Activated T-helper 17 cell treated with anti-CD3 and anti-CD28 coated beads, Interleukin-2, amount 50 U/mL, for 72 hours (primary cell): ENCODE measurements around the gene TGM3. TPM values are rescaled to one million over a fixed set of nuclear protein-coding genes. Genes with fewer than 3 reads are reported as not detected.

Experiments used
- ATAC-seq: fragments of 150-1000 bp; cut with Tn5 transposase; replicated peaks from 2 replicates; pipeline ENCODE4 v1.10.0; 2021; ENCODE audit warnings: mild to moderate bottlenecking, moderate library complexity
- H3K27ac Mint-ChIP-seq: one replicate; pipeline ENCODE4 v1.8.0; 2022; ENCODE audit warnings: mixed read lengths
- H3K27me3 Mint-ChIP-seq: one replicate; pipeline ENCODE4 v1.8.0; 2022; ENCODE audit warnings: mixed read lengths
- H3K36me3 Mint-ChIP-seq: one replicate; pipeline ENCODE4 v1.8.0; 2022; ENCODE audit warnings: low read depth, mild to moderate bottlenecking, mixed read lengths
- H3K4me1 Mint-ChIP-seq: one replicate; pipeline ENCODE4 v1.8.0; 2022; ENCODE audit warnings: mixed read lengths
- H3K4me3 Mint-ChIP-seq: one replicate; pipeline ENCODE4 v1.8.0; 2022; ENCODE audit warnings: mild to moderate bottlenecking, mixed read lengths
- H3K9me3 Mint-ChIP-seq: one replicate; pipeline ENCODE4 v1.8.0; 2022; ENCODE audit warnings: mixed read lengths
- total RNA-seq, 2 donors: library from RNA; stranded (reverse); gene quantifications; one replicate each; pipeline ENCODE4 v1.2.3, GENCODE V29; 2022

The TGM3 gene
- total RNA-seq, 2 donors from 2014 or later = 0.16 TPM; not detected in 1

- Mint-ChIP-seq H3K27me3 (peaks cover 11% of the 10 kb centered on the region), H3K9me3 (peaks cover 2% of the 10 kb centered on the region), H3K27ac (no peak overlapping the region), H3K36me3 (no peaks in the 10 kb centered on the region), H3K4me1 (no peaks in the 10 kb centered on the region), H3K4me3 (no peak overlapping the region)
- ATAC-seq = no peak
These were observed 22.0 kb upstream of the TGM3 start for GRCh38 chr20:2273634-2274302.

- Mint-ChIP-seq H3K4me1 (no peaks in the 10 kb centered on the region), H3K36me3 (no peaks in the 10 kb centered on the region), H3K27me3 (peaks cover 10% of the 10 kb centered on the region), H3K4me3 (no peak overlapping the region), H3K27ac (no peak overlapping the region), H3K9me3 (no peaks in the 10 kb centered on the region)
- no peak for ATAC-seq
These were observed 19.8 kb upstream of the TGM3 start for GRCh38 chr20:2276015-2276414.

- Mint-ChIP-seq H3K4me1 (no peaks in the 10 kb centered on the region), H3K27ac (no peak overlapping the region), H3K9me3 (no peaks in the 10 kb centered on the region), H3K4me3 (no peak overlapping the region), H3K36me3 (no peaks in the 10 kb centered on the region), H3K27me3 (peaks cover 7% of the 10 kb centered on the region)
- no peak for ATAC-seq
These were observed 16.5 kb upstream of the TGM3 start for GRCh38 chr20:2279253-2279779.

- H3K27me3 Mint-ChIP-seq = peaks cover 7% of the 10 kb centered on the region
- ATAC-seq = no peak
These were observed 15.7 kb upstream of the TGM3 start for GRCh38 chr20:2280082-2280481.

GRCh38 chr20:2281563-2281962, 14.2 kb upstream of the TGM3 start:
- no peak for ATAC-seq
- Mint-ChIP-seq H3K27me3 (peaks cover 7% of the 10 kb centered on the region), H3K9me3 (no peaks in the 10 kb centered on the region), H3K4me3 (no peak overlapping the region), H3K36me3 (no peaks in the 10 kb centered on the region), H3K27ac (no peak overlapping the region), H3K4me1 (no peaks in the 10 kb centered on the region)

More at GRCh38 chr20:2280082-2280481, 15.7 kb upstream of the TGM3 start:
- H3K4me1 Mint-ChIP-seq = no peaks in the 10 kb centered on the region
- no peaks in the 10 kb centered on the region for H3K9me3 Mint-ChIP-seq
- no peak overlapping the region for H3K4me3 Mint-ChIP-seq
- no peaks in the 10 kb centered on the region for H3K36me3 Mint-ChIP-seq
- no peak overlapping the region for H3K27ac Mint-ChIP-seq

GRCh38 chr20:2282181-2282580, 13.6 kb upstream of the TGM3 start:
- Mint-ChIP-seq H3K4me1 (no peaks in the 10 kb centered on the region), H3K4me3 (no peak overlapping the region), H3K9me3 (no peaks in the 10 kb centered on the region), H3K27ac (no peak overlapping the region), H3K36me3 (no peaks in the 10 kb centered on the region), H3K27me3 (peaks cover 3% of the 10 kb centered on the region)
- ATAC-seq = no peak

- no peaks in the 10 kb centered on the region for H3K27me3 Mint-ChIP-seq
- no peaks in the 10 kb centered on the region for H3K9me3 Mint-ChIP-seq
- no peaks in the 10 kb centered on the region for H3K36me3 Mint-ChIP-seq
- H3K27ac Mint-ChIP-seq = no peak overlapping the region
- ATAC-seq = no peak
- no peaks in the 10 kb centered on the region for H3K4me1 Mint-ChIP-seq
- H3K4me3 Mint-ChIP-seq = no peak overlapping the region
These were observed 11.9 kb upstream of the TGM3 start for GRCh38 chr20:2283706-2284423.

- Mint-ChIP-seq H3K4me3 (no peak overlapping the region), H3K27me3 (peaks cover 4% of the 10 kb centered on the region), H3K36me3 (no peaks in the 10 kb centered on the region), H3K9me3 (no peaks in the 10 kb centered on the region), H3K4me1 (no peaks in the 10 kb centered on the region), H3K27ac (no peak overlapping the region)
- ATAC-seq = no peak
These were observed 10.6 kb upstream of the TGM3 start for GRCh38 chr20:2285193-2285592.

- Mint-ChIP-seq H3K27ac (no peak overlapping the region), H3K4me3 (no peak overlapping the region), H3K27me3 (peaks cover 4% of the 10 kb centered on the region), H3K4me1 (no peaks in the 10 kb centered on the region), H3K9me3 (no peaks in the 10 kb centered on the region), H3K36me3 (no peaks in the 10 kb centered on the region)
- no peak for ATAC-seq
These were observed 10.2 kb upstream of the TGM3 start for GRCh38 chr20:2285613-2286012.

GRCh38 chr20:2287504-2287903, 8.3 kb upstream of the TGM3 start:
- Mint-ChIP-seq H3K4me3 (no peak overlapping the region), H3K27ac (no peak overlapping the region), H3K36me3 (no peaks in the 10 kb centered on the region), H3K27me3 (peaks cover 7% of the 10 kb centered on the region), H3K4me1 (no peaks in the 10 kb centered on the region), H3K9me3 (no peaks in the 10 kb centered on the region)
- ATAC-seq = no peak

GRCh38 chr20:2289475-2289874, 6.3 kb upstream of the TGM3 start:
- Mint-ChIP-seq H3K27ac (no peak overlapping the region), H3K27me3 (peaks cover 7% of the 10 kb centered on the region), H3K4me3 (no peak overlapping the region), H3K36me3 (no peaks in the 10 kb centered on the region), H3K4me1 (no peaks in the 10 kb centered on the region), H3K9me3 (no peaks in the 10 kb centered on the region)
- no peak for ATAC-seq

GRCh38 chr20:2290486-2290885, 5.3 kb upstream of the TGM3 start:
- no peak overlapping the region for H3K27ac Mint-ChIP-seq
- peaks cover 7% of the 10 kb centered on the region for H3K27me3 Mint-ChIP-seq
- H3K36me3 Mint-ChIP-seq = no peaks in the 10 kb centered on the region
- no peak overlapping the region for H3K4me3 Mint-ChIP-seq
- no peak for ATAC-seq
- no peaks in the 10 kb centered on the region for H3K4me1 Mint-ChIP-seq
- no peaks in the 10 kb centered on the region for H3K9me3 Mint-ChIP-seq

GRCh38 chr20:2292416-2293110, 3.2 kb upstream of the TGM3 start:
- Mint-ChIP-seq H3K4me1 (no peaks in the 10 kb centered on the region), H3K36me3 (no peaks in the 10 kb centered on the region), H3K27ac (no peak overlapping the region), H3K9me3 (no peaks in the 10 kb centered on the region), H3K27me3 (peaks cover 7% of the 10 kb centered on the region), H3K4me3 (no peak overlapping the region)
- no peak for ATAC-seq

- Mint-ChIP-seq H3K4me3 (no peak overlapping the region), H3K36me3 (no peaks in the 10 kb centered on the region), H3K27ac (no peak overlapping the region), H3K4me1 (no peaks in the 10 kb centered on the region), H3K9me3 (no peaks in the 10 kb centered on the region), H3K27me3 (peaks cover 11% of the 10 kb centered on the region)
- ATAC-seq = no peak
These were observed 2.3 kb upstream of the TGM3 start for GRCh38 chr20:2293486-2293885.

GRCh38 chr20:2293971-2294370, 1.8 kb upstream of the TGM3 start:
- no peak for ATAC-seq
- Mint-ChIP-seq H3K4me3 (no peak overlapping the region), H3K4me1 (no peaks in the 10 kb centered on the region), H3K36me3 (no peaks in the 10 kb centered on the region), H3K27ac (no peak overlapping the region), H3K9me3 (no peaks in the 10 kb centered on the region), H3K27me3 (peaks cover 11% of the 10 kb centered on the region)
